Measurements from ENCODE around the gene VPS9D1.
"Not testable (repeated sequence)": the region's sequence is repeated elsewhere in the genome, so short reads cannot be mapped to it uniquely, and the experiment has no call there.

The VPS9D1 gene

DNA sequence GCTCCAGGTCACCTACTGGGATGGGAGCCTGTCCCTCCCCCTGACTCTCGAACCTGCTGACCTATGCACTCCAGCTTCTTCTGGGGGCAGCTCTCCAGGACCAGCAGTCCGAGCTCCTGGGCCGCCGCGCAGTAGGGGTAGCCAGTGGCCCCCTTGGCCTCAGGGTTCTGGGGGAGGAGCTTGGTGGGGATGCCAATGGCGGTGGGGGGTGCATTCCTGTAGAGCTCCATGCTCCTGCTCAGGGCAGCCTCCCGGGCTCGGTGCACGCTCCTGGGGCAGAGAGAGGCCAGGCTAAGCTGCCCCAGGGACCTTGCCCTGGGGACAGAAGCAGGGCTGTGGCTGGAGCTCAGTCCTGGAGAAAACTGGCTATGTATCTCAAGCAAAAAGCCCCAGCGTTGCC is 11.5 kb downstream of the VPS9D1 start:
- Mint-ChIP-seq H3K27ac (no peak overlapping the region), H3K36me3 (ENCODE audit: low read depth) (peaks cover 16% of the 10 kb centered on the region), H3K27me3 (no peaks in the 10 kb centered on the region), H3K4me3 (no peak overlapping the region), H3K4me1 (ENCODE audit: low read depth) (peaks cover 9% of the 10 kb centered on the region), H3K9me3 (no peaks in the 10 kb centered on the region)
- no peak for DNase-seq

DNA sequence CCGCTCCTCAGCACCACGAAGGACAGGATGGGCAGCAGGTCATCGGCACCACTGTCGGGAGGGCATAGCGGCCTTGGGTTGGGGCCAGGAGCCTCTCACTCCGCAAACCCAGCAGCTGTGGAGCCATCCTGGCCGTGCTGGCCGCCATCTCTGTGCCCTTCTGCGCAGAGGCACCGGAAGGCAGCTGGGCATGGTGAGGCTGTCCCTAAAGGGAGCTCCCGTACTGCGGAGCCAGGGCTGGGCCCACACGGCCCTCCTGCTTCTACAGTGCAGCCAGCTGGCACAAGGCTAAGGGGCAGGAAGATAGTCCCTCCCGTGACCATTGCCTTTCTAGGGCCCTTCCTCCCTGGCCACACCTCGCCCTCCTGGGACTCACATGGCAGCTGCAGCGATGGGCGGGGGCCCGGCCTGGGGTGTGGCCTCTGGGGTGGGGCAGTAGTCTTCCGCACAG is 12.2 kb downstream of the VPS9D1 start:
- no peak for DNase-seq
- H3K36me3 Mint-ChIP-seq (ENCODE audit: low read depth), result peaks cover 9% of the 10 kb centered on the region
- no peak overlapping the region for H3K4me3 Mint-ChIP-seq
- H3K27ac Mint-ChIP-seq, result no peak overlapping the region
- H3K9me3 Mint-ChIP-seq, result no peaks in the 10 kb centered on the region
- peaks cover 7% of the 10 kb centered on the region for H3K4me1 Mint-ChIP-seq (ENCODE audit: low read depth)
- H3K27me3 Mint-ChIP-seq, result no peaks in the 10 kb centered on the region

DNA sequence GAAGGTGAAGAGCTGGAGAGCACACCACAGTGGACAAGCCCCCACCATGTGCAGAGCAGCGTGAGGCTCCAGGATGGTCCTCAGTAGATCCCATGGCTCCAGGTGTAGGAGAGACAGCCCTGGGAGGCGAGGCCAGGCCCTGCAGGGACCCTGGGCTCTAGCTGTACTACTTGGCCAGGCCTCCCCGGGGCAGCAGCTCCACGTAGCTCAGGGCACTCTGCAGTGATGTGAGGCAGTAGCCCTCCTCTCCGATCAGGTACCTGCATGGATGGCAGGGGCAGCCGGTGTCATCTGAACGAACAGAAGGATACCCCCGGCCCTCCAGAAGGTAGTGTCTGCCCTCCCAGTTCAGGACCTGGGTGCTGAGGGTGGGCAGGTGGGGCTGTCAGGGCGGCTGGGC is 13.0 kb downstream of the VPS9D1 start:
- Mint-ChIP-seq H3K27ac (no peak overlapping the region), H3K9me3 (no peaks in the 10 kb centered on the region), H3K4me3 (no peak overlapping the region), H3K36me3 (ENCODE audit: low read depth) (peaks cover 8% of the 10 kb centered on the region), H3K4me1 (ENCODE audit: low read depth) (peaks cover 11% of the 10 kb centered on the region), H3K27me3 (no peaks in the 10 kb centered on the region)
- DNase-seq, result no peak

DNA sequence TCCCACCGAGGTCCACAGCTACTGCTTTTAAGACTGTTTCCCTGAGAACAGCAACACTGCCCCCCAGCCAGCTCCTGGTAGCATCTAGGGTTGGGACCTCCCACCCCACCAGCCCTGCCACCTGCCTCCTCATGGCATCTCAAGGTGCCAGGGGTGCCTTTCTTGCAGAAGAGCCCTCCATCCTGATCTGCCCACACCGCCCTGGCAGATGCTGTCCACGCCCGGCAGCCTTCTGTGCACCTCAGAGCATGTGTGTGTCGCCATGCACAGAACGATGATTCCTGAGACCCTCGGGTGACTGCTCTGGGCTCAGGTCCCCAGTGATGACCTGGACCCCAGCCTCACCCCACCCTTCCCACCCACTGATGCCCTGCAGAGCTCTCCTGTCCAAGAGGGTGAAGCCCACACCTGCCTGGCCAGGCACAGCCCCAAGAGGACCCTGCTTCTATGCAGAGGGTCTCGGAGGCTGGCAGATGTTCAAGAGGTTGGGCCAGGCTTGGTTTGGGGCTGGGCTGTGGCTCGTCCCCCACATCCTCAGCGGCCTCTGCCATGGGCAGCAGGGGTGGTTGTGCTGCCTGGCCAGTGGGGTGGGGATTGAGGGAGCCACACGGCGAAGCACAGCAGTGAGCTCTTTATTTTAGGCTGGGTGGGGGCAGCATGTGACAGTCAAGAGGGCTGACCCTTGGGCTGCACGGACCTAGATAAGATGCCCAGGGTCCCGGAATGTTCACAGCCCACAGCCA is 14.0 kb downstream of the VPS9D1 start:
- Mint-ChIP-seq H3K9me3 (no peaks in the 10 kb centered on the region), H3K27ac (no peak overlapping the region)
- DNase-seq, result no peak

DNA sequence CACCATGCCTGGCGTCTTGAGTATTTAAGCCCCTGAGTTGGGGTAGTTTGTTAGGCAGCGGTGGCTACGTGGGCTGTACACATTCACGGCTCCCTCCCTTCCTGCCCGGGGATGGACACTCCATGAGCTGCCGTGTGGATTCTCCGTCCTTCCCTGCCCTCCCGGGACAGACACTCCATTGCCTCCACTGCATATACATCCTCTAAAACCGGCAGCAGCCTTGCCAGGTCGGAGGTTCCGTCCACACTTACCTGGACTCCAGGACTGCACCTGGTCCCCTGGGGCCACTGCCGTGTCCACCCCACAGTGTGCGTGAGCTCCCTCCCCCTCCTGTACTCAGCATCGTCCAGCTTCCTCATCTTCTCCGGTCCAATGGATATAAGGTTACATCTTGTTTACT is 15.7 kb downstream of the VPS9D1 start:
- no peak overlapping the region for H3K4me3 Mint-ChIP-seq
- no peaks in the 10 kb centered on the region for H3K27me3 Mint-ChIP-seq
- peaks cover 25% of the 10 kb centered on the region for H3K4me1 Mint-ChIP-seq (ENCODE audit: low read depth)
- no peak overlapping the region for H3K27ac Mint-ChIP-seq
- DNase-seq, result no peak
- H3K9me3 Mint-ChIP-seq, result no peaks in the 10 kb centered on the region
- peaks cover under 1% of the 10 kb centered on the region for H3K36me3 Mint-ChIP-seq (ENCODE audit: low read depth)

More for the DNA sequence above, 14.0 kb downstream of the VPS9D1 start:
- Mint-ChIP-seq H3K4me1 (ENCODE audit: low read depth) (peaks cover 17% of the 10 kb centered on the region), H3K4me3 (no peak overlapping the region), H3K27me3 (no peaks in the 10 kb centered on the region), H3K36me3 (ENCODE audit: low read depth) (no peaks in the 10 kb centered on the region)

DNA sequence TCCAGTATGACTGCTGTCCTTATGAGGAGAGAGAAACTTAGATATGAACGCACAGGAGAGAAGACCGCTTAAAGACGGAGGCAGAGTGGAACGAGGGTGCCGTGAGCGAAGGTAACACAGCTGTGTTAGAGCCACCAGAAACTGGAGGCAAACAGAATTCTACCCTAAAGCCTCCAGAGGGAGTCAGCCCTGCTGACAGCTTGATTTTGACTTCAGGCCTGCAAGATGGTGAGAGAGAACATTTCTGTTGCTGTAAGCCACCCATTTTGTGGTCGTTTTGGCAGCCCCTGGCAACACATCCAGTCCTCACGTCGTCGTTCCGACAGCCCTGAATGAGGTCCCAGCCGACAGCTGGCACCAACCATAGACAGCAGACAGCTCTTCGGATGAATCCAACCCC is 16.4 kb downstream of the VPS9D1 start:
- Mint-ChIP-seq H3K27ac (no peak overlapping the region), H3K4me1 (ENCODE audit: low read depth) (peaks cover 29% of the 10 kb centered on the region), H3K27me3 (no peaks in the 10 kb centered on the region), H3K36me3 (ENCODE audit: low read depth) (peaks cover 6% of the 10 kb centered on the region), H3K4me3 (no peak overlapping the region), H3K9me3 (no peaks in the 10 kb centered on the region)
- DNase-seq, result no peak

DNA sequence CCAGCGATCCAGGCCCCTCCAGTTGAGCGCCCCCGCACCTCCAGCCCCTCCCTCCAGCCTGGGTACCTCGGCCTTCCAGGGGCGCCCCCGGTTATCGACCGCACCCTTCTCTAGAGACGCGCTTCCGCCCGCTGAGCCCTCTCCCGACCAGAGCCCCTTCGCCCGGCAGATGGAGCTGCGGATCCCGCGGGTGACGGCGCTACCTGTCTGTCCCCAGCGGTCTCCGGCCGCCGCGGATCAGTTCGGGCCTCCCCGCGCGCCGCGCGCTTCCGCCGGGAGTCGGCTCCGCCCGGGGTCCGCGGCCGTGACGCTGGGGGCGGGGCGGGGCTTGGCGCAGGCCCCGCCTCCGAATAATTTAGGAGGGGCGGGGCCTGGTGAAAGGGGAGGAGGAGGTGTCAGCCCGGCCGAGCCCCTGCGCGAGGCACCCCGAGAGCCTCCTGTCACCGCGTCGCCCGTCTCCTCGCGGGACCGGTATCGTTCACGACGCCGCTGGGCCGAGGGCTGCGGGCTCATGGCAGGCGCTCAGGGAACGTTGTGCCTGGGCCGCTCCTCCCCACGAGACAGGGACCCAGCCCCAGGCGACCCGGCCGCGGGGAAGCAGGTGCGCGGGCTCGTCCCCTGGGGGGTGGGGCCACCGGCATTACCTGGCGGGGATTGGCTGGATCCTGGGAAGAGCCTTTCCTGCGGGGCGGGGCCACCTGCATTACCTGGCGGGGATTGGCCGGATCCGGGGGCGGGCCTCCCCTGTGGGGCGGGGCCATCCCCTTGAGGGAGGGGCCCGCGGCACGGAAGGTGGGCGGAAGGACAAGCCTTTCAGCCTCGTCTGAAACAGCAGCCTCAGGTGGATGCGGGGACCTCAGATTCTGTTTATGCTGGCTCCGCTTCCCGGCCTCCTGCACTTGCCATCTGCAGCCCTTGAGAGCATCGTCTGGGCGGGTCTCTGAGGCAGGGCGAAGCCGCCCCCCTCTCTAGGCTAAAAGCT is 19.0 kb downstream of the VPS9D1 start, which contains the start of gene SPATA2L:
TSS of gene SPATA2L (minus strand) at position 281 of the 982 bp plus-strand sequence. CDS start 473 bp downstream, outside the sequence.
- H3K4me1 Mint-ChIP-seq (ENCODE audit: low read depth), result peaks cover 32% of the 10 kb centered on the region
- peak within 1 kb of the TSS; percentile 79 for H3K27ac Mint-ChIP-seq
- H3K36me3 Mint-ChIP-seq (ENCODE audit: low read depth), result peaks cover 17% of the 10 kb centered on the region
- H3K27me3 Mint-ChIP-seq, result no peaks in the 10 kb centered on the region
- DNase-seq, result peak; percentile 99
- H3K4me3 Mint-ChIP-seq, result peak within 1 kb of the TSS; percentile 78
- H3K9me3 Mint-ChIP-seq, result no peaks in the 10 kb centered on the region

DNA sequence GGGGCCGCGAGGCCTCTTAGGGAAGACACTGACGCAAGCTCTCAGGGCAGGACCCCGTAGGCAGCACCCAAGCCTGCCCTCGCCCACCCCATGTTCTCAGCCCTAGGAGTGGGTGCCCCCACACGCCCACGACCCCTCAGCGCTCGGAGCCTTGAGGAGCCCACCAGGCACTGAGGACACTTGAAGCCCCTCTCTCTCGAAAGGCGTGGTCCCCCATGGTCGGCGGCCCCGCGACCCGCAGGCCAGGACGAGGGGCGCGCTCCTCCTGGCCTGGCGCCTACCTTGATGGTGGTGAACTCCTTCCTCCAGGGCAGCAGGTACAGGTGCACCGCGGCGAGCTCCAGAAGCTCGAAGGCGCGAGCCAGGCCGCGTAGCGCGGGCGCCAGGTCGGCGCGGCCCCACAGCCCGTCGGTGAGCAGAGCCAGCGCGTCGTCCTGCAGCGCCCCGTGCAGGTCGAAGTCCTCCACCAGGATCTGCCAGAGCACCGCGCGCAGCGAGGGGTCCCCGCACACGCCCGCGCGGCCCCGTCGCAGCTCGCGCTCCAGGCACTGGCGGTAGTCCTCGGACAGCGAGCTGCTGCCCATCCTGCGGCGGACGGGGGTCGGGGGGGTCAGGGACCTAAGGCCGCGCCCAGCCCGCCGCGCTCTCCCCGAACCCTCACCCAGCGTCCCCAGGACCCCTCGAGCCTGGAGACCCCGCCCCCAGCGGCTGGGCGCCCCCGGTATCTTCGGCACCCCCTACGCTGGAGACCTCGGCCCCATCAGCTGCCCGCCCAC is 19.9 kb downstream of the VPS9D1 start:
- peak; percentile 70 for DNase-seq
- Mint-ChIP-seq H3K27me3 (no peaks in the 10 kb centered on the region), H3K9me3 (no peaks in the 10 kb centered on the region), H3K27ac (peak overlapping the region; percentile 79), H3K4me1 (ENCODE audit: low read depth) (peaks cover 34% of the 10 kb centered on the region), H3K4me3 (peak overlapping the region; percentile 78), H3K36me3 (ENCODE audit: low read depth) (peaks cover 25% of the 10 kb centered on the region)

DNA sequence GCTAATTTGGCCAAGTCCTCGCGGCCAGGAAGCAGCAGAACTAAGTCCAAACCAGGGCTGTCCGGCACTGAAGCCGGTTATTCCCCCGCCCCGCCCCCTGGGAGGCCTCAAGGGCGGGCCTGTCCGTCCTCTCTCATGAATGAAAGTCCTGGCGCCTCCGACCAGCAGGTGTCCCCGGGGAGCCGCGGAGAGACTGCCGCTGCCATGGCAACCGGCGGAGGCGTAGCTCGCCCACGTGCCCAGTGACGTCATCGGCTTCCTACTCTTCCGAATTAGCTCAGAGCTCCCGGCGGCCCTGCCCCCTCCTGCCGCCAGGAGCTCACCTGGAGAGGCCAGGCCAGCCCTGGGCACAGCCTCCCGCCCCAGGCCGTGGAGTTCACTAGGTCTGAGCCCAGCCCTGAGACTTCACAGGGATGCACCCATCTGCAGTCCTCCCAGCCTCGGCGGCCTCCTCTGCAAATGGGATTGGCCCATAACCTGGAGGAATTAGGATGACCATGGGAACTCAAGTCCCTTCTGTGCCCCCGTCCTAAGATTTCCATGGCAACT is 20.5 kb downstream of the VPS9D1 start:
- Mint-ChIP-seq H3K27me3 (no peaks in the 10 kb centered on the region), H3K27ac (peak overlapping the region; percentile 79), H3K9me3 (no peaks in the 10 kb centered on the region), H3K4me3 (peak overlapping the region; percentile 78), H3K36me3 (ENCODE audit: low read depth) (peaks cover 31% of the 10 kb centered on the region), H3K4me1 (ENCODE audit: low read depth) (peaks cover 37% of the 10 kb centered on the region)
- DNase-seq, result peak; percentile 97

DNA sequence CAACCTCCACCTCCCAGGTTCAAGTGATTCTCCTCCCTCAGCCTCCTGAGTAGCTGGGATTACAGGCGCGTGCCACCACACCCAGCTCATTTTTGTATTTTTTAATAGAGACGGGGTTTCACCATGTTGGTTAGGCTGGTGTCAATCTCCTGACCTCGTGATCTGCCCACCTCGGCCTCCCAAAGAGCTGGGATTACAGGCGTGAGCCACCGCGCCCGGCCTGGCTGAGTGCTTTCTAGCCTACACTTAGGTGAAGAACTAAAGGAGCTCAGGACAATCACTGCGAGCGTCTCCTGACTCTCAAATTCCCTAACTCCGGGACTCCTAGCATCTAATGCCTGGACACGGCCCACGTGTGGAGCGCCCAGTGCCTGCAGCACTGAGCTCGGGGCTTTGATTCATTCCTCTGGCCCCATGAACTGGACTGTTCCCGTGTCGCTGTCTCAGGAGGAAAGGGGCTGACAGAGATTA is 21.0 kb downstream of the VPS9D1 start:
- Mint-ChIP-seq H3K36me3 (ENCODE audit: low read depth) (peaks cover 36% of the 10 kb centered on the region), H3K4me3 (peak overlapping the region; percentile 78), H3K4me1 (ENCODE audit: low read depth) (peaks cover 39% of the 10 kb centered on the region), H3K27ac (peak overlapping the region; percentile 79)
- not testable (repeated sequence) for DNase-seq, H3K27me3 Mint-ChIP-seq, H3K9me3 Mint-ChIP-seq

DNA sequence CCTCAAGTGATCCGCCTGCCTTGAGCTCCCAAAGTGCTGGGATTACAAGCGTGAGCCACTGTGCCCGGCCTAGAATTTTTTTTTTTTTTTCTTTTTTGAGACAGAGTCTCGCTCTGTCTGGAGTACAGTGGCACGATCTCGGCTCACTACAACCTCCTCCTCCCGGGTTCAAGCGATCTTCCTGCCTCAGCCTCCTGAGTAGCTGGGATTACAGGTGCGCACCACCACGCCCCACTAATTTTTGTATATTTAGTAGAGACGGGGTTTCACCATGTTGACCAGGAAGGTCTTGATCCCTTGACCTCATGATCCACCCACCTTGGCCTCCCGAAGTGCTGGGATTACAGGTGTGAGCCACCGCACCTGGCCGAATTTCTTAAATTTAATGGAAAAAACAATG is 22.0 kb downstream of the VPS9D1 start:
- H3K9me3 Mint-ChIP-seq, H3K4me3 Mint-ChIP-seq, H3K27ac Mint-ChIP-seq, DNase-seq, H3K27me3 Mint-ChIP-seq: not testable (repeated sequence)
- H3K4me1 Mint-ChIP-seq (ENCODE audit: low read depth), result peaks cover 39% of the 10 kb centered on the region
- H3K36me3 Mint-ChIP-seq (ENCODE audit: low read depth), result peaks cover 44% of the 10 kb centered on the region

DNA sequence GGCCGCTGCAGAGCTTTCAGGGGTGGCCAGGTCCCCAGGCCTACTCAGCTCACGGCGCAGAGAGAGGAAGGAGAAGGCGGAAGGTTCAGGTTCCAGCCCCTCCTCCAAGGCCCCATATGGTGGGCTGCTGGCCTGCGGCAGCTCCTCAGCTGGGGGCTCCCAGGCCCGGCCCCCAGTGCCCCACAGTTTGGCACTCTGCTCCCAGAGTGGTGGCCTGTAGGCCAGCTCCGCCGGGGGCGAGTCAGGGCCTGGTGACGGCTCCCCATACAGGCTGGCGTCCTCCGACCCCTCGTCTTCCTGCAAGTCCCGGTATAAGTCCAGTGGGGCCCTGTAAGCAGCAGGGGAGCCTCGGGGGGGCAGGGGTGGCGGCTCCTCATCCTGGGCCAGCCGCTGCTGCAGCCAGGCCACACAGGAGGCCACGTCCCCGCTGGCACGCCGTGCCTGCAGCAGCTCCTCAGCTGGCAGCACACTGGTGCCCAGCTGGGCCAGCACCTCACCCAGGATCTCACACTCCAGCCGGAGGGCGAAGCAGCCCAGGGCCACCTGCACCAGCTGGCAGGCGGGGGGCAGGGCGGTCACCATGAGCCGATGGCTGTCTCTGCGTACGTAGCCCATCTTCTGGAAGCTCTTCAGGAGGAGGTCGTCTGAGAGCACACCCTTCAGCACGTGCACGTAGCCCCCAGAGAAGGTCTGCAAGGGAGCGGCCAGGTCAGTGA is 22.9 kb downstream of the VPS9D1 start:
- peaks cover 54% of the 10 kb centered on the region for H3K36me3 Mint-ChIP-seq (ENCODE audit: low read depth)
- H3K4me1 Mint-ChIP-seq (ENCODE audit: low read depth), result peaks cover 36% of the 10 kb centered on the region
- no peaks in the 10 kb centered on the region for H3K27me3 Mint-ChIP-seq
- no peak overlapping the region for H3K27ac Mint-ChIP-seq
- DNase-seq, result no peak
- H3K9me3 Mint-ChIP-seq, result no peaks in the 10 kb centered on the region
- no peak overlapping the region for H3K4me3 Mint-ChIP-seq

DNA sequence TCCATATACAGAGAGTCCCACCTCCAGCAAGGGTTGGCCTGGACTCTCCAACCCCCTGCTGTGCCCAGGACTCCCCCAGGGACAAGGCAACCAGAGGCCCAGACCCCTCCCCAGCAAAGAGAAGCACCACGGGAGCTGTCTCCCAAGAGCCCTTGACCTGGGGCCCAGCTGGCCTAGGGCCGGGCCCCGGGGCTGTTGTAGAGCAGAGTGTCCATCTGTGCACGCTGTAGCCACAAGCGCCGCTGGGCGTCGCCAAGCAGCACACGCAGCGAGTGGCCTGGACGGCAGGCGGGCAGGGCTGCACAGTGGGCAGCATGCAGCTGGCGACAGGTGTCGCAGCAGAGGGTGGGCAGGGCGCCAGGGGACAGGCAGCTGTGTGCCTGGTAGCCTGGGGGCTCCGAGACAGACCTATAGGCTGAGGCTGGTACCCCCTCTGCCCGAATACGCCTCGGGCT is 23.5 kb downstream of the VPS9D1 start:
- peaks cover 60% of the 10 kb centered on the region for H3K36me3 Mint-ChIP-seq (ENCODE audit: low read depth)
- H3K27ac Mint-ChIP-seq, result no peak overlapping the region
- no peak for DNase-seq
- no peaks in the 10 kb centered on the region for H3K9me3 Mint-ChIP-seq
- H3K4me1 Mint-ChIP-seq (ENCODE audit: low read depth), result peaks cover 31% of the 10 kb centered on the region
- no peaks in the 10 kb centered on the region for H3K27me3 Mint-ChIP-seq
- no peak overlapping the region for H3K4me3 Mint-ChIP-seq
